ENCODE measurements around the gene MYBBP1A. TPM values are rescaled to one million over a fixed set of nuclear protein-coding genes. Genes with fewer than 3 reads are reported as not detected.

MYBBP1A gene
- total RNA-seq, 1 experiment from 2014 or later: 177 TPM

DNA sequence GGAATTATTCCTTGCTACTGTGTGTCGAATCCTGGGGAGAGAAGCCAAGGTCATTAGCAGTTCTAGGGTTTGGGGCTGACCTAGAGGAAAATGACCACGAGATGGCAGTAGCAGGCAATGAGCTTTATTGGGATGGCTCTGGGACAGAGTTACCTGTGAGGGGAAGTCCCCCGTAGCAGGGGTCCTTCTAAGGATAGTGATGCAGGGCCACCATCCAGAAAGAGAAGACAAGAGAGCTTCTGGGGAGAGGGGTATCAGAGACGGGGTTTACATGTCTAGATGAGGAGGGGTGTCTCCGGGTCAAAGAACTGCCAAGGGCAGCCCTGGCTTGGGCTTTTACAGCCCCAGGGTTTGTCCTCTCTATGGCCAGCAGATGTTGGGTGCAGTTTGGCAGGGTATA, 11.6 kb upstream of the MYBBP1A start:
- TF ChIP-seq, protein P1, sequence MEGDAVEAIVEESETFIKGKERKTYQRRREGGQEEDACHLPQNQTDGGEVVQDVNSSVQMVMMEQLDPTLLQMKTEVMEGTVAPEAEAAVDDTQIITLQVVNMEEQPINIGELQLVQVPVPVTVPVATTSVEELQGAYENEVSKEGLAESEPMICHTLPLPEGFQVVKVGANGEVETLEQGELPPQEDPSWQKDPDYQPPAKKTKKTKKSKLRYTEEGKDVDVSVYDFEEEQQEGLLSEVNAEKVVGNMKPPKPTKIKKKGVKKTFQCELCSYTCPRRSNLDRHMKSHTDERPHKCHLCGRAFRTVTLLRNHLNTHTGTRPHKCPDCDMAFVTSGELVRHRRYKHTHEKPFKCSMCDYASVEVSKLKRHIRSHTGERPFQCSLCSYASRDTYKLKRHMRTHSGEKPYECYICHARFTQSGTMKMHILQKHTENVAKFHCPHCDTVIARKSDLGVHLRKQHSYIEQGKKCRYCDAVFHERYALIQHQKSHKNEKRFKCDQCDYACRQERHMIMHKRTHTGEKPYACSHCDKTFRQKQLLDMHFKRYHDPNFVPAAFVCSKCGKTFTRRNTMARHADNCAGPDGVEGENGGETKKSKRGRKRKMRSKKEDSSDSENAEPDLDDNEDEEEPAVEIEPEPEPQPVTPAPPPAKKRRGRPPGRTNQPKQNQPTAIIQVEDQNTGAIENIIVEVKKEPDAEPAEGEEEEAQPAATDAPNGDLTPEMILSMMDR (conservative IDR thresholded peaks at IDR 0.05; ENCODE audit: low read depth, low read length): peak; percentile 78
- TF ChIP-seq EZH2 (IDR thresholded peaks at IDR 0.05; ENCODE audit: borderline replicate concordance, low read depth, low read length, poor library complexity, severe bottlenecking): no peak
- Histone ChIP-seq H3K9me3 (ENCODE audit: low read depth, low read length, poor library complexity, severe bottlenecking) (no peaks in the 10 kb centered on the region), H3K36me3 (ENCODE audit: insufficient read depth, low read length, poor library complexity, severe bottlenecking) (no peaks in the 10 kb centered on the region), H3K4me1 (ENCODE audit: insufficient read depth, low read length, poor library complexity, severe bottlenecking) (no peaks in the 10 kb centered on the region), H3K27ac (ENCODE audit: low read depth, low read length, poor library complexity, severe bottlenecking) (no peak overlapping the region), H3K27me3 (replicated peaks; ENCODE audit: insufficient read depth, low read depth, low read length, poor library complexity) (no peaks in the 10 kb centered on the region), H3K4me3 (ENCODE audit: low read depth, low read length, poor library complexity, severe bottlenecking) (no peak overlapping the region)
- intact Hi-C loops (cut with micrococcal nuclease; ENCODE audit: unreplicated experiment): loop anchor here (1.0 kb wide), 2 partner anchors 60 to 323 kb away; no protein-coding TSS in a partner anchor
- no TSS peak for BruUV-seq (replicated peaks)
- ChIA-PET CTCF (interaction anchor here (0.6 to 1.9 kb wide), 16 partner anchors 10 to 1799 kb away, joined by 3 to 25 read pairs (median 4); partner anchors contain the start of genes ALOX15, C17orf107, CHRNE and SPNS2), POLR2A (ENCODE audit: low non-redundant PET) (no interaction called here)
- peak; percentile 73 for DNase-seq (ENCODE audit: low spot score)

DNA sequence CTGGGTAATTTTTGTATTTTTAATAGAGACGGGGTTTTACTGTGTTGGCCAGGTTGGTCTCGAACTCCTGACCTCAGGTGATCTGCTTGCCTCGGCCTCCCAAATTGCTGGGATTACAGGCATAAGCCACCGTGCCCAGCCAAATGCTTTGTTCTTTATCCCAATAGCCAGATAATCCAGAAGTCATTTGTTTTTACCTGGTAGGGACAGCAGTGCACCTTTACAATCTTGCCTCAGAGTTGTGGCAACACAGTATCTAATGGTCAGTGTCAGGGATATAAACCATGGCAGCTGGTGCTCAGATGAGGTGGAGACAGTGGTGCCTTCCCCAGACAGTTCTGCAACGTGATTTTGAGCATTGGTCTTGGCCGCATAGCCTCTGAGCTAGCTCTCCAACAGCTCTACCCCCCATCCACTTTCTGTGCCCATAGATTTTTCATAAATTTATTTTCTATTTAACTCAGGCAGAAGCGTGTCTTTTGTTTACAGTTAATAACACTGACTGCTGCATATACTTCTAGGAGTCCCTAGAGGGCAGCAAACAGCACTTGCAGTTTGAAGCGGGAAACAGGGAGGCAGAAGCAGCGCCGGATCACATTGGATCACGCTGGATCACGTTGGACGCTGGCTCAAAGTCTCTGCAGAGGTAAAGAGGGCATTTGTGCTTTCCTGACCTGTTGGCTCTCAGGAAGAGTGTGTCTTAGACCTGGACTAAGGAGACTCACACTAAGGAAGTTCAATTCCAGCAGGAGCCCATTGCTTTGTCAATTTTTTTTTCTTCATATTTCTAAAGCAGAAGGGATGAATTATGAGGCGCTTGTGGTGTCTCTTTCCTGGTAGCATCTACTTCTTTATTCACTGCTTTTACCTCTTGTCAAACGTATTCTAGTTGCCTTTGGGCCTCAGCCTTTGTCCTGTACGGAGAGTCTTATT, 10.3 kb upstream of the MYBBP1A start:
- no TSS peak for BruUV-seq (replicated peaks)
- DNase-seq (ENCODE audit: low spot score): peak; percentile 88
- no peak for TF ChIP-seq EZH2 (IDR thresholded peaks at IDR 0.05; ENCODE audit: borderline replicate concordance, low read depth, low read length, poor library complexity, severe bottlenecking)
- TF ChIP-seq, protein P1 (conservative IDR thresholded peaks at IDR 0.05; ENCODE audit: low read depth, low read length): peak; percentile 92
- ChIA-PET CTCF (interaction anchor here (0.6 to 1.6 kb wide), 3 partner anchors 8 to 145 kb away, joined by 3 to 5 read pairs (median 3); no protein-coding TSS in a partner anchor), POLR2A (ENCODE audit: low non-redundant PET) (no interaction called here)
- intact Hi-C loops (cut with micrococcal nuclease; ENCODE audit: unreplicated experiment): loop anchor here (1.0 kb wide), 2 partner anchors 61 to 324 kb away; no protein-coding TSS in a partner anchor
- no peaks in the 10 kb centered on the region for H3K9me3 ChIP-seq (ENCODE audit: low read depth, low read length, poor library complexity, severe bottlenecking)
- no peaks in the 10 kb centered on the region for H3K4me1 ChIP-seq (ENCODE audit: insufficient read depth, low read length, poor library complexity, severe bottlenecking)
- H3K4me3 ChIP-seq (ENCODE audit: low read depth, low read length, poor library complexity, severe bottlenecking): no peak overlapping the region
- H3K36me3 ChIP-seq (ENCODE audit: insufficient read depth, low read length, poor library complexity, severe bottlenecking): no peaks in the 10 kb centered on the region
- H3K27me3 ChIP-seq (replicated peaks; ENCODE audit: insufficient read depth, low read depth, low read length, poor library complexity): no peaks in the 10 kb centered on the region
- no peak overlapping the region for H3K27ac ChIP-seq (ENCODE audit: low read depth, low read length, poor library complexity, severe bottlenecking)

DNA sequence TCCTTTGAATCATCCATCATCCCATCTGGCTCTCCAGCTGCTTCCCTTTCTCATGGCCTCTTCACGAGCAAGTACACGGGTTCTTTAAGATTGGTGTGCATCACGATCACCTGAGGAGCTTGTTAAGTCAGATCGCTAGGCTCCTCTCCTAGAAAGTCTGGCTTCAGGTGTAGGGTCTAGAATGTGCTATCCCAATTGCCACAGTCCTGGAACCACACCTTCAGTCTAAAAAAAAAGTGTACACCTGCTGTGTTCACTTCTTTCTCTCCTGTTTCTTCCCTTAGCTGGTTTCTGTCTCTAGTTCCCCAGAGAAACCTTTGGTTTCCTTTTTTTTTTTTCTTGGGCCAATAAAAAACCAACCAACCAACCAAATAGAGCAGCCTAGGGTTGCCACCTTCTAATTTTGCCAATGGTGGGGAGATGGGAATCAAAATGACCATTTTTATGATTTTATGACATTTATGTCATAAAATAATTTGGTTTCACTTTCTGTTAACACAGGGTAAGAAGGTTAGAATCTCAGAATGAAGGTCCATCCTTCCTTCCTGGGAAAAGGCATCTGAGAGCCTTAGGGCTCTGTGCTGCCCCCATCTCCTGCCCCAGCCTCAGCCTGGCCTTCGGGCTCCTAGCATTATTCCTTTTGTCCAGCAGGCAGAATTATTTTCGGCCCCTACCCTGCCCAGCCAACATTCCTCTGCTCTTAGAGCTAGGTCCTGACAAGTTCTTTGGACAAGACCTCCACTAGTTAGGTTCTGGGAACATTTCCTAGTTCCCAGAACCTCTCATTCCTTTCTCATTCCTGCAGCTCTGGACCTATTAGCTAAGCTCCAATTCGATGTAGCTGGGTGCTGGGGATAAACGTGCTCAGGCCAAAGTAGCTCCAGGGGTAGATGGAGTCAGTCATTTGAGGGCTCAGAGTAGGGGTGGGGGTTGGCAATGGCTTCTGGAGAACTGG, 7.1 kb upstream of the MYBBP1A start:
- POLR2A ChIA-PET (ENCODE audit: low non-redundant PET): no interaction called here
- Histone ChIP-seq H3K4me1 (ENCODE audit: insufficient read depth, low read length, poor library complexity, severe bottlenecking) (no peaks in the 10 kb centered on the region), H3K4me3 (ENCODE audit: low read depth, low read length, poor library complexity, severe bottlenecking) (no peak overlapping the region), H3K27ac (ENCODE audit: low read depth, low read length, poor library complexity, severe bottlenecking) (no peak overlapping the region), H3K36me3 (ENCODE audit: insufficient read depth, low read length, poor library complexity, severe bottlenecking) (no peaks in the 10 kb centered on the region), H3K27me3 (replicated peaks; ENCODE audit: insufficient read depth, low read depth, low read length, poor library complexity) (no peaks in the 10 kb centered on the region), H3K9me3 (ENCODE audit: low read depth, low read length, poor library complexity, severe bottlenecking) (no peaks in the 10 kb centered on the region)
- intact Hi-C loops (cut with micrococcal nuclease; ENCODE audit: unreplicated experiment): no loop called here
- no peak for DNase-seq (ENCODE audit: low spot score)
- TF ChIP-seq, protein P1 (conservative IDR thresholded peaks at IDR 0.05; ENCODE audit: low read depth, low read length): no peak
- TF ChIP-seq EZH2 (IDR thresholded peaks at IDR 0.05; ENCODE audit: borderline replicate concordance, low read depth, low read length, poor library complexity, severe bottlenecking): no peak
- BruUV-seq (replicated peaks): no TSS peak
- CTCF ChIA-PET: interaction anchor here (0.6 kb wide), 2 partner anchors 315 to 915 kb away, joined by 3 to 4 read pairs; no protein-coding TSS in a partner anchor

All from A673 (cell line).